Progenitor cell of endocrine pancreas (in vitro differentiated cells): Measurements from ENCODE around the gene UQCRQ. TPM values are rescaled to one million over a fixed set of nuclear protein-coding genes. Genes with fewer than 3 reads are reported as not detected.

Experiments used
- DNase-seq: peaks from one replicate; pipeline ENCODE4 v3.0.0; 2021; ENCODE audit warnings: low spot score; ENCODE audit not compliant: unreplicated experiment
- H3K27ac Mint-ChIP-seq: 2 replicates; pipeline ENCODE4 v1.8.0; 2021; ENCODE audit warnings: mild to moderate bottlenecking, moderate library complexity, mixed read lengths
- H3K27me3 Mint-ChIP-seq: 2 replicates; pipeline ENCODE4 v1.8.0; 2021; ENCODE audit warnings: mixed read lengths
- H3K36me3 Mint-ChIP-seq: 2 replicates; pipeline ENCODE4 v1.8.0; 2022; ENCODE audit warnings: mixed read lengths; ENCODE audit not compliant: insufficient read depth
- H3K4me1 Mint-ChIP-seq: 2 replicates; pipeline ENCODE4 v1.8.0; 2021; ENCODE audit warnings: low read depth, mixed read lengths
- H3K4me3 Mint-ChIP-seq: 2 replicates; pipeline ENCODE4 v1.8.0; 2021; ENCODE audit warnings: low read depth, mild to moderate bottlenecking, moderate library complexity, mixed read lengths
- H3K9me3 Mint-ChIP-seq: 2 replicates; pipeline ENCODE4 v1.8.0; 2021; ENCODE audit warnings: low read depth, mixed read lengths
- CTCF ChIP-seq: fragments of 200-600 bp; sonication (generic); IDR thresholded peaks from one replicate; pipeline ENCODE4 v1.5.0; 2021; ENCODE audit warnings: antibody characterized with exemption, mild to moderate bottlenecking; ENCODE audit not compliant: unreplicated experiment
- total RNA-seq: library from RNA; stranded (reverse); gene quantifications from 2 replicates; pipeline ENCODE4 v1.2.1, GENCODE V29; 2021

The UQCRQ gene
- total RNA-seq, 1 donor from 2014 or later = 230 TPM

GRCh38 chr5:132909702-132910101 lies 43.3 kb downstream of the UQCRQ start:
- Mint-ChIP-seq H3K9me3 (no peaks in the 10 kb centered on the region), H3K27me3 (no peaks in the 10 kb centered on the region), H3K36me3 (peaks cover 24% of the 10 kb centered on the region), H3K4me1 (peaks cover 4% of the 10 kb centered on the region), H3K27ac (no peak overlapping the region), H3K4me3 (no peak overlapping the region)
- DNase-seq = no peak
- TF ChIP-seq CTCF = no peak

- peaks cover 3% of the 10 kb centered on the region for H3K4me1 Mint-ChIP-seq
- peaks cover 25% of the 10 kb centered on the region for H3K36me3 Mint-ChIP-seq
- TF ChIP-seq CTCF = no peak
- DNase-seq = no peak
- H3K9me3 Mint-ChIP-seq = peaks cover 3% of the 10 kb centered on the region
- no peak overlapping the region for H3K4me3 Mint-ChIP-seq
- no peaks in the 10 kb centered on the region for H3K27me3 Mint-ChIP-seq
- H3K27ac Mint-ChIP-seq = no peak overlapping the region
Measured at GRCh38 chr5:132915681-132916080, 49.2 kb downstream of the UQCRQ start.

- H3K4me3 Mint-ChIP-seq = no peak overlapping the region
- no peak for DNase-seq
- peaks cover 3% of the 10 kb centered on the region for H3K4me1 Mint-ChIP-seq
- H3K27me3 Mint-ChIP-seq = no peaks in the 10 kb centered on the region
- peaks cover 28% of the 10 kb centered on the region for H3K36me3 Mint-ChIP-seq
- H3K27ac Mint-ChIP-seq = no peak overlapping the region
- TF ChIP-seq CTCF = no peak
- H3K9me3 Mint-ChIP-seq = peaks cover 3% of the 10 kb centered on the region
Measured at GRCh38 chr5:132916086-132916485, 49.6 kb downstream of the UQCRQ start.

Other genes with a start within 250 kb of the UQCRQ start
- gene IL13, start 208.5 kb upstream of the UQCRQ start, total RNA-seq = not detected in 2 replicates
- not detected in 2 replicates for gene IL4, start 192.7 kb upstream of the UQCRQ start, total RNA-seq
- 33.1 and 33.6 TPM in 2 replicates for gene KIF3A, start 129.1 kb upstream of the UQCRQ start, total RNA-seq
- gene CCNI2, start 119.2 kb upstream of the UQCRQ start, total RNA-seq = 0.36 and 0.49 TPM in 2 replicates
- gene SEPTIN8, start 89.4 kb upstream of the UQCRQ start, total RNA-seq = 60.4 and 67.2 TPM in 2 replicates
- 0.98 and 1.3 TPM in 2 replicates for gene SOWAHA, start 53.3 kb upstream of the UQCRQ start, total RNA-seq
- 10.0 and 12.6 TPM in 2 replicates for gene SHROOM1, start 36.0 kb upstream of the UQCRQ start, total RNA-seq
- gene GDF9, start 173 bp upstream of the UQCRQ start, total RNA-seq = 0.51 and 0.55 TPM in 2 replicates
- gene LEAP2, start 7.0 kb downstream of the UQCRQ start, total RNA-seq = 1.7 and 2.0 TPM in 2 replicates
- 91.8 and 101 TPM in 2 replicates for gene AFF4, start 97.0 kb downstream of the UQCRQ start, total RNA-seq
- 23.1 and 25.7 TPM in 2 replicates for gene ZCCHC10, start 159.9 kb downstream of the UQCRQ start, total RNA-seq
- 133 and 138 TPM in 2 replicates for gene HSPA4, start 185.4 kb downstream of the UQCRQ start, total RNA-seq